CD4-positive, alpha-beta T cell treated with Interleukin-21 for 1 hour (primary cell): Measurements from ENCODE around the gene ZNF385C.

Source experiments
- DNase-seq: peaks from one replicate; pipeline ENCODE4 v3.0.0-alpha.2; 2020

The ZNF385C gene

DNA sequence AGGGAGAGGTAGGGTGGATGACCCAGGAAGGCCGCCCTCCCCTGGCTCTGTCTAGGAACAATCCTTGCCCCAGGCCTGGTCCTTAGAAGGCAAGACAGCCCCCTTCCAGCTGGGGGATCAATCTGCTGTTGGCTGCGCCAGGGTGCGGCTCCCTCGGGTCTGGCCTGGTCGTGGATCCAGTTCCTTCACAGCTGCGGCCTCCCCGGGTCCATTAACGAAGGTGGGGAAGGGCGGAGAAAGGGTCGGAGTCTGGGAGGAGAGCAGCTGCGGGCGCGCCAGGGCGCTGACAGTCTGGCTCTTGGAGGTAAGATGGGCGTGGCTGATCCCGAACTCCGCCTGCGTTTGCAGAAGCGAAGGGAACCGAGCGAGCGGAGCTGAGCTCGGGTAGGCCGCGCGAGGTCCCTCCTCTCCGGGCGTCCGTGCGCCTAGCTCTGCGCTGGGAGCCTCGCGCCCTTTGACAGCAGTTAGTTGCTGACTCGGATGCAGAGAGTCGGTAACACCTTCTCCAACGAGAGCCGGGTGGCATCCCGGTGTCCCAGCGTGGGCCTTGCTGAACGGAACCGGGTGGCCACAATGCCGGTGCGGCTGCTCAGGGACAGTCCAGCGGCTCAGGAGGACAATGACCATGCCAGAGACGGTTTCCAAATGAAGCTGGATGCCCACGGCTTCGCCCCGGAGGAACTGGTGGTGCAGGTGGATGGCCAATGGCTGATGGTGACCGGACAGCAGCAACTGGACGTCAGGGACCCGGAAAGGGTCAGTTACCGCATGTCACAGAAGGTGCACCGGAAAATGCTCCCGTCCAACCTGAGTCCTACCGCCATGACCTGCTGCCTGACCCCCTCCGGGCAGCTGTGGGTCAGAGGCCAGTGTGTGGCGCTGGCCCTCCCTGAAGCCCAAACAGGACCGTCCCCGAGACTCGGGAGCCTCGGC is 24.4 kb upstream of the ZNF385C start, which contains the start of gene HSPB9:
Gene HSPB9, plus strand, starts transcription at position 434 of the 933 bp plus-strand sequence. Its CDS starts 47 bp downstream, at position 481.
- DNase-seq, result no peak

DNA sequence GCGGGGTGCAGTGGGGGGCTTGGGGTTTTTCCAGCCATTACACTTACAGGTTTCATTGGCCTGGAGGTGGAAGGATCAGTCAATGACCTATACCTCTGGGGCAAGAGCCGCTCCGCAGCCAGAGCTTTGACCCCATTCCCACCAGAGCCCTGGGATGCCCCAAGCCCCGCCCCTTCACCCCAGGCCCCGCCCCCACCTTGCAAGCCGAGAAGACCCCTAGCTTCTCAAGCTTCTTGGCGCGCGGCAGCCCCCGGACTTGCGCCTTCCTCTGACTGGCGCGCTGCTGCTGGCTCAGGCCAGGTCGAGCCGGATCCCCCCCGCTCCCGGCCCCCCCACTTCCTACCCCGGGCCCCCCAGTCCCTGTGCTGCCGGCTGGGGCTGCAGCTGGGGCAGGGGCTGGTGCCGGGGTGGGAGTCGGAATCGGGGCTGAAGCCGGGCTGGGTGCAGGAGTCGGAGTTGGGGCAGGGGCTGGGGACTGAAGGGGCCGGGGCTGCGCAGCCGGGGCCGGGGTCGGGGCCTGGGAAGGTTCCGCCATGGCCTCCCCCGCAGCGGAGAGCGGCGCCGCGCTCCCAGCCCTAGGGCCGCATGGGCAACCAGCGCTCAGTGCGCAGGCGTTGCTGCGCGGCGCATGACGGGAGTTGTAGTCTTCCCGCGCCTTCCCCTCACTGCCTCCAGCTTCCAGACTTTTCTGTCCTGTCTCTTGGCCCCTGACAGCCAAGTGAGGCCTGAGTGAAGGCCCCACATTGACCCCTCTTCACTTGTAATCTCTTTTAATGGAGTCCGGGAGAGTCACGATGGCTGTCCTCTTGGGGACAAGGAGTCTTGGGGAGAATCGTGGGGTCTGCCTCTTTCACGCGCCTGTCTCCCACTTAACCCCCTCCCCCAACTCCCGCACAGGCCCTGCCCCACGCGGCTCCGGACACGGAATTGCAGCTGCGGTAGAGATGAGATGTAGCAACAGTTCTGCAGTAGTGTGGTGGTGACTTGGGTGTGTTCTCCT is 22.8 kb upstream of the ZNF385C start, which contains the start of gene KAT2A:
Gene KAT2A, minus strand, starts transcription at position 598 of the 1,000 bp plus-strand sequence. Its CDS starts 63 bp downstream, at position 535.
- DNase-seq, result peak; percentile 78

DNA sequence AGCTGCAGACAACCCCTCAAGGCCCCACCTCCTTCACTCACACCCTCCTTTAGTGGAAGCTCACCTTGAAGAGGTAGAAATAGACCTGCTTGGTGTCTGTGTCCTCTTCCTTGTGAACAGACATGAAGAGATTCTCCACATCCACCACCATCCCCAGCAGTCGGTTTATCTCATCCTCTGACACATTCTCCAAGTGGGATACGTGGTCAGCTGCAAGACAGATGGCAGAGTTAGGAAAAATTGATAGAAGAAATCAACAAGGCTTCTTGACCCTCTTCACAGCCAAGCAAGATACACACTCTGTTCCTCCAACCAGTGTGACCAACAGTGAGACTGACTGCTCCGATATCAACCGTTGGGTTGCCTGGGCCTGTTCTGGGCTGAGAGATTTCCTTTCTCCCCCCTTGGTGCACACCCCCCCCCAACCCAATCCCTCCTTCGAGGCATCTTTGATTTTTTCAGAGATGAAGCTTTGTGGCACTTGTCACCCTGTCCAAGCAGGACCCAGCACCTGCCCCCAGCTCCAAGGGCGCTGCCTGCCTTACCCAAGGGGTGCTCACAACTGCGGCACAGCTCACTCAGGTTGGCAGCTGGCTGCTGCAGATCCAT is 22.0 kb upstream of the ZNF385C start:
- DNase-seq, result no peak

DNA sequence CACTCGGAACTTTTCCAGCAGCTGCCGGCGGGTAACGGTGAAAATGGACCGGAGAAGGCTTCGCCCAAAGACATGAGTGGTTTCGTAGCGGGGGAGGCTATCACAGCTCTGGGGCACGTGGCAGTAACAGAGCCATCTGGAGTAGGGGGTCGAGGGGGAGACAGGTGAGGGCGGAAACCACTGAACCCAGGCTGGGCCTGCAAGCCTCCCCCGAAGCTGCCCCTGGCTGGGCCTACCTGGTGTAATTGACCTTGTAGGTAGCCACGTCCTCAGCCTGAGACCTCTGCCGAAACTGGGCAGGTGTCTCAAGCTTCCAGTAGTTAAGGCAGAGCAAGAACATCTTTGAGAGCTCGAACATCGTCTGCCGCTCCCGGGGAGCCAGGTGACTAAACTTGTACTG is 21.0 kb upstream of the ZNF385C start:
- DNase-seq, result no peak

DNA sequence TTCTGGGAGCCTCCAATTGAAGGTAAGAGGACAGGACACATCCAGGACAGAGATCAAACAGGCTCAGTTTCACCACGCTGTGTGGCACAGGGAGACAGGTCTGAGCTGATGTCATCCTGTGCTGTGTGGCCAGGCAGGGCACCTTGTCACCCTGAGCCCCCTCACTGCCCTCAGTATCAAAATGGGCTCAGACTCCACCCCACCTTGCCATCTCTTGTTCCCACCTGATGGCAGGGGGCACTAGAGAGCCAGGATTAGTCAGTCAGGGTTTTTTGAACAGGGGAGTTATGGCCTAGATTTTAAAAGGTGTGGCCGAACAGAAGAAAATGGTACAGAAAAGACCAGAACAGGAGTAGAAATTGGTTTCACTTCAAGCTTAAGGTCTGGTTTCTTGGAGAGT is 20.3 kb upstream of the ZNF385C start:
- peak; percentile 46 for DNase-seq

DNA sequence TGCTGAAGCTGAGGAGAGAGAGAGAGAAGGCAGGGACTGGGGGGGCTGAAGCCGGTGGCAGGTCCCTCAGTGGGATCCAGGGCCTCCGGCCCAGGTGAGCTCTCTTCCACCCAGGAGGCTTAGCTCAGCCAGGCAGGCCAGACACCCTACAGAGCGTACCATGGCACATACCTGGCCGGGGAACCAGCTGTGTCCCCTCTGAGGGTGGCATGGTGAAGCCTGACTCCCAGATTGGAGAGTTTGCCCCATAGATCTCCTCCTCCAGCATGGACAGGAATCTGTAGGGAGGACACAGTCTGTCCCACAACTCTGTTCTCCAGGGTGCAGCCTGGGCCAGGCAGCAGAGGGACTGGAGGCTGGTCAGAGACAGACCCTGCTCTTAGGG is 19.8 kb upstream of the ZNF385C start:
- DNase-seq, result no peak

DNA sequence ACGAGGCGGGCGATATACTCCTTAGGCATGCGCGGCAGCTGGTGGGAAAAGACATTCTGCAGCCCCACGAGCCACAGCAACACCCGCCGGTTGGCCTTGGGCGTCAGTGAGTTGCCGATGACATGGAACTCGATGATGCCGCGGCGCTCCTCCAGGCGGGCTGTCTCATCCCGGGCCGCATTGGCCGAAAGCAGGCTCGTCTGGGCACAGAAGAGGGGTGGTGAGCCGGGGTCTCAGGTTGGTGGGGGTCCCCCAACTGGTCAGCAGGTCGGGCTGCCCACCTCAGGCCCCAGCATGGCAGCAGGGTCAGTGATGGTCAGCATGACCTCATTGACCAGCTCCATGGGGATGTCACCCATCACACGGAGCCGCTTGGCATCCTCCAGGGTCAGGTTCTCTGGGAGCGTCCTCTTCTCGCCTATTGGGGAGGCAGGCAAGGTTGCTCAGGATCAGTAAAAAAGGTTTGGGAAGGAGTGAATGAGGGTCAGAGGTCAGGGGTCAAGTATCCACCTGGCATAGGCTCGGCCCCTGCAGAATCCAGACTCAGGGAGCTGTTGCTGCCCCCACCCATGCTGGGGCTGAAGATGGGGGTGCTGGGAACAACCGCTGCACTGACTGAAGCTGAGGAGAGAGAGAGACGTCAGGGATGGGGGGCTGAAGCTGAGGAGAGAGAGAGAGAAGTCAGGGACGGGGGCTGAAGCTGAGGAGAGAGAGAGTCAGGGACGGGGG is 19.3 kb upstream of the ZNF385C start:
- no peak for DNase-seq

DNA sequence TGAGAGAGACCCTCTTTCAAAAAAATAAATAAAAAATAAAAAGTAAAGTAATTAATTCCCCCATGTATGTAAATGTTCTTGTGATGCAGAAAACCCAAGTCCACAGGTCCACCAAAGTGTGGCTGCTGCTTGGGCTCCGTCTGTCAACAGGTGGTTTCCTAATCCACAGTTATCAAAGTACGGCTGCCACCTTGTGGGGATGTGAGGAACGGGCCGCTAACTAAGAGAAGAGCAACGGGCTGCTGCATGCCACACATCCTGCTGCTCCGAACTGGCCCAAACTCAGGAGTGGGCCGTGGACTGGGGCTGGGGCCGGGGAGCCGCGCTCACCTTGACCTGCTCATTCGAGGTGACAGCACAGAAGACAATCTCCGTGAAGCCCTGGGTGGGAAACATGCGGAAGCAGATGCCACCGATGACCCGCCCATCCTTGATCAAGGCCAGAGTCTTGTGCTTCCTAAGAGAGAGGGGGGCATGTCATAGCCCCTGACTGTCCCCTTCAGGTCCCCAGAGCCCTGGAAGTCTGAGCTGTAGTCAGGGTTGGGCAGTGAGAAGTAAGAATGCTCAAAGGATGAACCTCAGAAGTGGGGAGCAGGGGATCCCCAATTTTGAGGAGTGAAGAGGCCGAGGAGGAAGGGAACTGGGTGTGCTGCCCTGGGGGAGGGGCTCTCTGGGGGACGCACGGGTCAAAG is 18.6 kb upstream of the ZNF385C start:
- DNase-seq, result peak; percentile 88

DNA sequence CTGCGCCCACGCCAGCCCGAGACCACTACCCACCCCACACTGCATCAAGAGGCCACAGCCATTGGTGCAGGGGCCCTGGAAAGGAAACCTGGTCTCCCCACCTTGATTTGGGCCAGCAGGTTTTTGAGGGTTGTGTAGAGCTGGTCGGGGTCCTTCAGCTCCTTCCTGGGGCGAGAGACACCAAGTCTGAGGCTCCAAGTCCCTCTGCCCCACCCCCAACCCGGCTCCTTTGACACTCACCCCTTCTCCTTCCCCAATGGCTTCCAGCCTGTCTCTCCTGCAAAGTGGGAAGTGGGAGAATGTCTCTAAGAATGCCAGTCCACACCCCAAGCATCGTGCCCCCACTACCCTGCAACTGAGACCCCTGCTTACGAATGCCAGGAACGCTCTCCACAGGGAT is 15.8 kb upstream of the ZNF385C start:
- no peak for DNase-seq

DNA sequence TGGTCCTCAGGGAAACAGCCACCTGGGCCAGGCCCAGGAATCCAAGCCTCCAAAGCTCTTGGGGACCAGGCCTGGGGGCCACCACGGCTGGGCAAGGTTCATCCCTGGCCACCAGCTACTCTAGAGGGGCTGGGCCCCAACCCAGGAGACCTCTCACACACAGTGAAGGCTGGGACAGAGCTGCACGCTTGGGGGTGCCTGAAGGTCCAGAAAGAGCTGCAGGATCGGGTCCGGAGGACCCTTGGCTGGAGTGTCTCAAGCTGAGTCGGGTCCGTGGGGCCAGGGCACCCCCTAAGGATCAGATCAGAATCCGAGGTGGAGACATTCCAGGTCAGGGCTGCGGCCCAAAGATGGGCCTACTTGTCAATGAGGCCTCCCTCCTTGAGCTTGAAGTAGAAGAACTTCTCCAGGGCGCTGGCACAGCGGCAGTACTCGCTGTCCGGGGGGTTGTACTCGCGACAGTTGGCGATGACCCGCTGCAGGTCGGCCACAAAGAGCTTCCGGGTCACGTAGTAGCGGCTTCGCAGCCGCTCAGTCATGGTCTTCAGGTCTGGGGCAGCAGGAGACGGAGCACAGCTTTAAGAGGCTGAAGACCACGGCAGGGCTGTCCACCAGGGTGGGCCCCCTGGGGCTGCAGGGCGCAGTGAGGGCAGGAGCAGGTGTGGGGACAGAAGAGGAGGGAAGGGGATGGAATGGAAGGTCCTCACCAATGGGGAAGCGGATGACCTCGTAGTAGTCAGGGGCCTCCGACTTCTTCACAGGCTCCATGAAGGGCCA is 15.2 kb upstream of the ZNF385C start:
- no peak for DNase-seq

DNA sequence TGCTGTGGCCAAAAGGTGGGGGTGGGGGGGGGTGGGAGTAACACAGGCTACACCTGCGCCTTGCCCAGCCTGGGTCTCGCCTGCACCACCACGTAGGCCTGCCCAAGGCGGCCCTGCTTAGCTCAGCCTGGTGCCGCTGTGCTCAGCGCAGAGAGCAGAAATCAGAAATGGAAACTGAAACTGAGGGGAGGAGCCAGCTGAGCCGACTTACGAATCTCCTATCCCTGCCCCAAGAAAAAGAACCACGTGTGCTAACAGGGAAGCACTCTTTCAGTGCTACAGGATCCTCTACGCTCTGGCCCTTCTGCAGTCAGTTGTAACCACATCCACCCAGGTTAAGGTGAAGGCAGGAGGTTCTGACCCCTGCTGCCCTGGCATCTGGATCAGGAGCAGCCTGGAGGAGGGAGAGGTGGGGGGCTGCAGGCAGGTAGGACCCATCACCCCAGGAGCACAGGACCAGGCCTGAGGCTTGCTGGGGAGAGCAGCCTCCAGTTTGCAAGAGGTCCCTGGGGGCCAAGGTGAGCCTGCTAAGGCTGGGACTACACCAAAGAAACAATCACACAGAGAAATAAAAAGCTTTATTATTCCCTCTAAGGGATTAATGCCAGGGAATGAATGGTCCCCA is 14.4 kb upstream of the ZNF385C start, which contains the start of gene DHX58:
Gene DHX58, minus strand, starts transcription at position 163 of the 625 bp plus-strand sequence. CDS start 822 bp downstream, outside the sequence.
- peak; percentile 89 for DNase-seq

DNA sequence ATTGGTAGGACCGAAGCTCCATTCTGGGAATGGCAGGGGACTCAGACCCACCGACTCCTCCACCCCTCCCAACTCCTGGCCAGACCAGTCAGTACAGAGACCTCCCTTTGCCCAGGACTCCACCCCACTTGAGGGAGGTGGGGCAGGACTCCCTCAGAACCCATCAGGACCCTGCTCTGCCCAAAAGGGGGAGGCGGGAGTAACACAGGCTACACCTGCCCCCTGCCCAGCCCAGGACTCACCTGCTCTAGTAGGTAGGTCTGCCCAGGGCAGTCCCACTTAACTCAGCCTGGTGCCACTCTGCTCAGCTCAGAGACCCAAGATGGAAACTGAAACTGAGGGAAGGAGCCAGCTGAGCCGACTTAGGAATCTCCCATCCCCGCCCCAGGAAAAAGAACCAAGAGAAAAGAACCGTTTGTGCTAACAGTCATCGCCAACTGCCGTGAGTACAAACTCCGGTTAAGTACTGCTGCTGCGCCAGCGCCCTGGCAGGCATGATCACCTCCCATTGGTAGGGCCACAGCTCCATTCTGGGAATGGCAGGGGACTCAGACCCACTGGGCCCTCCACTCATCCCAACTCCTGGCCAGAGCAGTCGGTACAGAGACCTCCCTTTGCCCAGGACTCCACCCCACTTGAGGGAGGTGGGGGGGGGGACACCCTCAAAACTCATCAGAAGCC is 13.7 kb upstream of the ZNF385C start:
- DNase-seq, result peak; percentile 38

DNA sequence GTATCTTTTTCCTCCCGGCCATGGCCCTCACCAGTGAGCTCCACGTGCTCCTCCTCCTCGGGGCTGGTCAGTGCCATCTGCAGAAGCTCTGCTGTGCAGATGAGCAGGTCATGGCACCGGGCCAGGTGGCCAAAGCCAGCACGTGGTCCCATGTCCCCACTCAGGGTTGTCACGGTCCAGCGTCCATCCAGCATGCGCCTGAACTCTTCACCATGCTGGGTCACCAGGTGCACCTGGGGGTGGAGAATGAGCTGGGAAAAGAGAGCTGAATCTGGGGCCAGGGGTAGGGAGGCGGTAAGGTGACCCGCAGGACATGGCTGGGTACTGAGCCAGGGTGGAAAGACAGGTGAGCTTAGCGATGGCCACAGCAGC is 13.0 kb upstream of the ZNF385C start:
- DNase-seq, result no peak

DNA sequence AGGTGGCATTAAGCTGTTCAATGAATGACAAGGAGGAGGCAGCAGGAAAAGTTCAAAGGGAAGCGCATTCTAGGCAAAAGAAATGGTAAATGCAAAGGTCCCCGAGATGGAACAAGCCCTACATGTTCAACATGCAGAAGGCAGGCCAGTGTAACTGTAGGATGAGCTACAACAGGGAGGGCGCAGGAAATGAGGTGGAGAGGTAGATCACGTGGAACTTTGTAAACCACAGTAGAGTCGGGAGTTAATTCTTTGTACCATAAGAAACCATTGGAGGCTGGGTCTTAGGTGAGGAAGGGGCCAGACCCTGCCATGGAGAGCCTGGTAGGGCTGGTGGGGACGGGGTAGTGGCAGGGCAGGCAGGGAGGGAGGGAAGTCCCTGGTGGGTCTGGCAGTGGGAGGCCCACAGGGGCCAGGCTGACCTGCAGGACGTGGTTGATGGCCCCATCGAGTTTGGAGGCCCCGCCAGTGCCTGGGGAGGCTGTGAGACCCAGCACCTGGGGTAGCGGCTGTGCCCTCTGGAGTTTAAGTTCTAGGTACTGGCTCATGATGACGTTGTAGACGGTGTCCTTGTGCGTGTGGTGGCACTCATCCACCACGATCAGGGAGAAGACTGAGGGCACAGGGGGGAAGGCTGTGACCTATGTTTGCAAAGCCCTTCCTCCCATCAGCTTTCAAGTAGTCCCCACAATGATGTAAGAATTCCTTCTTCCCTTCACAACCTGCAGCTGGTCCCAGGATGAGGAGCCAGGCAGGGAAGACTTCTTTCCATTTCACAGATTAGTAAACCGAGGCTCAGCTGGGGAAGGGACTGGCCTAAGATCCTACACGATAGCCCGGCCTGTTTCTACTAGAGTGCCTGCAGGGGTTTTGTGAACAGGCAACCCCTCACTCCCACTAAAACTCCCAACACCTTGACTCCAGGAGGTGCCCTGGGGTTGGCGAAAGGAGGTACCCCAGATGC is 12.3 kb upstream of the ZNF385C start:
- no peak for DNase-seq

DNA sequence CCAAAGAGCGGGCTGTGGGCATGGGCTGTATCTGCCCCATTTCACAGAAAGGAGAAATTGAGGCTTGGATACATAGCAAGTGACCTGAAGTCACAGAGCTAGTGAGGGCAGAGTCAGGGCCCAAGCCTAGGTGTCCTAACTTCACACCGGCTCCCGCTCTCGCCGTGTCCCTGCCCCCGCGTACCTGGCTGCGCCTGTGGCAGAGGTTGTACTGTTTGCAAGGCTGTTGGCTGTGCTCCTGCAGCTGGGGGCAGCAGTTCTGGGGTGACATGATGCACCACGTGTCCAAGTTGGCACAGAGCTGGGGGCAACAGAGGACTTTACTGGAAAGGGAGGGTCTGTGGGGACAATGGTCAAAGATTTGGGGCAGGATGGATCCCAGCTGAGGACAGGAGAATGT is 10.8 kb upstream of the ZNF385C start:
- no peak for DNase-seq

DNA sequence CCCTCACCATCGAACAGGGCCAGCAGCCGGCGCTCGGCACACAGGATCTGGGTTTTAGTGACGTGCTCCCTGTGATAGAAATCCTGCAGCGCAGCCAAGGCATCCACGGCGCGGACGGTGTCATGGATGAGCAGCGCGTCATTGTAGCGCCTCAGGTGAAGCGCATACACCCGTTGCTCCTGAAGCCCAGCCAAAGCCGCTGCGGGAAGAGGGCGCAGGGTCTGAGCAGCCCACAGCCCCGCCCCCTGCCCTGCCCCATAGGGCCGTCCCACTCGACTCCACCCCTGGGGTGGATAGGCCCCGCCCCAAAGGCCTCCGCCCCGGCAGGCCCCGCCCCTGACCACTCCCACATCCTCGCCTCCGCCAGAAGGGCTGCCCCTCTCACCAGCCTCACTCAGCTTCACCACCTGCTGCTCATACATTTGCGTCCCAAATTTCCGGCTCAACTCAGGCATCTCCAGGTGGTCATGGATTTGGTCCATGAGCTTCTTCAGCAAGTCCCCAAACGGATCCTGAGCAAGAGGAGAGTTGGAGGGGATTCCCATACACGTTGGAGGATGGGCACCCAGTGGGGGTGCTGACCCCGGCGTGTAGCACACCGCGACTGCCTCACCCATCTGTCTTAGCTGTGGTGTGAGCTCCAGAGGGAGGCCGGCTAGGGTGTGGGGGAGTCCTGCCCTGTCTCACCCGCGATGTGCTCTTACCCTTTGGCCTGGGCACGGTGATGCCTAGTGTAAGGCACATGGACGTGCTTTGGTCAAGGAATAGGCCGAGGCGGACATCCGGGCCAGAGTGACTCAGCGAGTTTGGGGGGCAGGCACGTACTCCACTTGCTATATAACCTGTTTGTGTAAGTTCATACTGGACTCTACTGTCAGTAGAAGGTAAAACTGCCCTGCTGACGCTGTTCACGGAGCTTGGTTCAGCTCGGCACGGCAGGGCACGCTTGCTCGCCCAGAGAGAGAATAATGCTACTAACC is 9.6 kb upstream of the ZNF385C start:
- DNase-seq, result peak; percentile 90

DNA sequence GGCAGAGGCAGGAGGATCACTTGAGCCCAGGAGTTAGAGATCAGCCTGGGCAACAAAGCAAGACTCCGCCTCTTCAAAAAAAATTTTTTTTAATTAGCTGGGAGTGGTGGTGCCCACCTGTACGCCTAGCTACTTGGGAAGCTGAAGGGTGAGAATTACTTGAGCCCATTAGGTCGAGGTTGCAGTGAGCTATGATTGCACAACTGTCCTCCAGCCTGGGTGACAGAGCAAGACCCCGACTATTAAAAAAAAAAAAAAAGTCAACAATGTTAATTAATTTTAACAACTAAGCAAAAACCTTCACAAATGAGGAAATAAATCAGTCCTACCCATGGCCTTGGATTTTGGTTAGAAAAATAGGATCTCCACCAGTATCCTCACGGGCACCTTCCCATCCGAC is 8.9 kb upstream of the ZNF385C start:
- no peak for DNase-seq
